Erythroblast (primary cell): ENCODE results near the gene DNAJB4.

ENCODE experiments used
- DNase-seq, 2 experiments: peaks; one replicate each; lab custom pipeline; 2025; lab: John Stamatoyannopoulos, UW
- GATA1 ChIP-seq: IDR thresholded peaks from 2 replicates; pipeline ENCODE4 v1.6.1; 2011; ENCODE audit warnings: low read depth, mild to moderate bottlenecking, control low read depth, low read length, moderate library complexity
- POLR2A ChIP-seq: IDR thresholded peaks from 2 replicates; pipeline ENCODE4 v1.6.1; 2011; ENCODE audit warnings: mild to moderate bottlenecking, low read length

Gene DNAJB4

GRCh38 chr1:78035121-78035520, 30.4 kb downstream of the DNAJB4 start:
- no peak for DNase-seq
- TF ChIP-seq GATA1 (no peak), POLR2A (no peak)

- TF ChIP-seq POLR2A (no peak), GATA1 (no peak)
- DNase-seq = no peak
Measured at GRCh38 chr1:78036450-78036849, 31.7 kb downstream of the DNAJB4 start.

GRCh38 chr1:78038071-78038470, 33.3 kb downstream of the DNAJB4 start:
- no peak for TF ChIP-seq GATA1
- TF ChIP-seq POLR2A = no peak
- no peak for DNase-seq

- no peak for TF ChIP-seq POLR2A
- no peak for TF ChIP-seq GATA1
- DNase-seq = no peak
Measured at GRCh38 chr1:78038491-78038939, 33.8 kb downstream of the DNAJB4 start.

- TF ChIP-seq POLR2A (no peak), GATA1 (no peak)
- DNase-seq = no peak
Measured at GRCh38 chr1:78040484-78041089, 35.8 kb downstream of the DNAJB4 start.

GRCh38 chr1:78043436-78043835, 38.7 kb downstream of the DNAJB4 start:
- no peak for DNase-seq
- TF ChIP-seq GATA1 (no peak), POLR2A (no peak)

- DNase-seq = peak in 1 of 2 experiments; percentile 23
- TF ChIP-seq GATA1 = no peak
- TF ChIP-seq POLR2A = no peak
Measured at GRCh38 chr1:78044796-78045562, 40.2 kb downstream of the DNAJB4 start.

- DNase-seq = peak in 1 of 2 experiments; percentile 24
- no peak for TF ChIP-seq GATA1
- TF ChIP-seq POLR2A = no peak
Measured at GRCh38 chr1:78045563-78045925, 40.8 kb downstream of the DNAJB4 start.

- TF ChIP-seq GATA1 (no peak), POLR2A (no peak)
- peak; percentile 27 to 35 for DNase-seq
Measured at GRCh38 chr1:78045926-78046778, 41.4 kb downstream of the DNAJB4 start, which contains the start of gene GIPC2. TSS of gene GIPC2 (plus strand) at chr1:78045966. CDS start at chr1:78046095, 129 bp downstream.

GRCh38 chr1:78047106-78047505, 42.4 kb downstream of the DNAJB4 start:
- no peak for DNase-seq
- TF ChIP-seq POLR2A = no peak

GRCh38 chr1:78047631-78048030, 42.9 kb downstream of the DNAJB4 start:
- TF ChIP-seq GATA1 = no peak
- TF ChIP-seq POLR2A = no peak

GRCh38 chr1:78048446-78048845, 43.7 kb downstream of the DNAJB4 start:
- no peak for TF ChIP-seq GATA1
- no peak for TF ChIP-seq POLR2A
- DNase-seq = no peak

More at GRCh38 chr1:78047631-78048030, 42.9 kb downstream of the DNAJB4 start:
- no peak for DNase-seq

- TF ChIP-seq GATA1 (no peak), POLR2A (no peak)
- no peak for DNase-seq
Measured at GRCh38 chr1:78049396-78049795, 44.7 kb downstream of the DNAJB4 start.

GRCh38 chr1:78051005-78051404, 46.3 kb downstream of the DNAJB4 start:
- no peak for TF ChIP-seq POLR2A
- TF ChIP-seq GATA1 = no peak
- no peak for DNase-seq
